Loucy (cell line): Measurements from ENCODE around the gene GPM6B.

Source experiments
- H2AFZ ChIP-seq: fragments of 200-600 bp; sonication (generic); 2 replicates; pipeline ENCODE4 v1.6.0; 2016; ENCODE audit warnings: antibody characterized with exemption, mild to moderate bottlenecking, low read length, moderate library complexity
- H3F3A ChIP-seq: fragments of 200-600 bp; 2 replicates; pipeline ENCODE4 v1.6.0; 2016; ENCODE audit warnings: antibody characterized with exemption, low read depth, mild to moderate bottlenecking
- H3K27me3 ChIP-seq: fragments of 200-600 bp; sonication (generic); 2 replicates; pipeline ENCODE4 v1.6.1; 2014; ENCODE audit warnings: low read length, mild to moderate bottlenecking; ENCODE audit not compliant: insufficient read depth, poor library complexity, severe bottlenecking
- H3K36me3 ChIP-seq: fragments of 200-600 bp; sonication (generic); 2 replicates; pipeline ENCODE4 v1.6.1; 2016; ENCODE audit warnings: low read length; ENCODE audit not compliant: insufficient read depth
- H3K4me1 ChIP-seq: fragments of 200-600 bp; sonication (generic); 2 replicates; pipeline ENCODE4 v1.5.1; 2014; ENCODE audit warnings: low read length, mild to moderate bottlenecking; ENCODE audit not compliant: insufficient read depth, poor library complexity, severe bottlenecking
- H3K4me2 ChIP-seq: fragments of 200-600 bp; sonication (generic); 2 replicates; pipeline ENCODE4 v1.6.0; 2014; ENCODE audit warnings: antibody characterized with exemption, low read length, low read depth, mild to moderate bottlenecking; ENCODE audit not compliant: poor library complexity, severe bottlenecking
- H3K4me3 ChIP-seq: fragments of 200-600 bp; sonication (generic); 2 replicates; pipeline ENCODE4 v1.5.1; 2014; ENCODE audit warnings: low read length, mild to moderate bottlenecking, mixed read lengths; ENCODE audit not compliant: poor library complexity, severe bottlenecking
- H3K79me2 ChIP-seq: fragments of 200-600 bp; sonication (generic); 2 replicates; pipeline ENCODE4 v1.6.1; 2014; ENCODE audit warnings: low read length; ENCODE audit not compliant: insufficient read depth
- H3K9ac ChIP-seq: fragments of 200-600 bp; sonication (generic); 2 replicates; pipeline ENCODE4 v1.6.0; 2014; ENCODE audit warnings: mild to moderate bottlenecking, low read depth, low read length, moderate library complexity; ENCODE audit not compliant: poor library complexity, severe bottlenecking
- H3K9me2 ChIP-seq: fragments of 200-600 bp; sonication (generic); replicated peaks from 2 replicates; pipeline ENCODE4 v1.6.1; 2016; ENCODE audit warnings: low read depth, low read length, mixed read lengths
- H3K9me3 ChIP-seq: fragments of 200-600 bp; sonication (generic); 2 replicates; pipeline ENCODE4 v1.6.1; 2014; ENCODE audit warnings: mild to moderate bottlenecking, antibody characterized with exemption, low read length, low read depth; ENCODE audit not compliant: insufficient read depth
- H4K20me1 ChIP-seq: fragments of 200-600 bp; sonication (generic); 2 replicates; pipeline ENCODE4 v1.6.0; 2014; ENCODE audit warnings: antibody characterized with exemption, low read length, mild to moderate bottlenecking; ENCODE audit not compliant: insufficient read depth, poor library complexity, severe bottlenecking
- CTCF ChIP-seq: fragments of 200-600 bp; sonication (generic); conservative IDR thresholded peaks from 2 replicates; pipeline ENCODE4 v1.5.1; 2014; ENCODE audit warnings: mild to moderate bottlenecking, antibody characterized with exemption, low read length
- EZH2phosphoT487 ChIP-seq: fragments of 200-600 bp; IDR thresholded peaks from 2 replicates; pipeline ENCODE4 v1.6.1; 2018; ENCODE audit warnings: antibody characterized with exemption, mild to moderate bottlenecking, moderate library complexity, borderline replicate concordance

The GPM6B gene

GRCh38 chrX:13775837-13776236 lies 41.1 kb downstream of the GPM6B start:
- TF ChIP-seq EZH2phosphoT487: no peak
- TF ChIP-seq CTCF: no peak
- Histone ChIP-seq H3F3A (no peaks in the 10 kb centered on the region), H3K9ac (no peak overlapping the region), H3K9me3 (no peaks in the 10 kb centered on the region), H3K79me2 (no peaks in the 10 kb centered on the region), H3K27me3 (no peaks in the 10 kb centered on the region), H3K9me2 (no peaks in the 10 kb centered on the region), H3K4me3 (no peak overlapping the region), H3K36me3 (peaks cover 8% of the 10 kb centered on the region; the same call in 1 of the 2 replicates), H4K20me1 (no peaks in the 10 kb centered on the region), H3K4me2 (no peak overlapping the region), H3K4me1 (peaks cover 5% of the 10 kb centered on the region), H2AFZ (no peak overlapping the region)

- Histone ChIP-seq H3K9ac (no peak overlapping the region), H3K4me3 (no peak overlapping the region), H3K4me2 (no peak overlapping the region), H3K36me3 (peaks cover 16% of the 10 kb centered on the region; the same call in 1 of the 2 replicates), H2AFZ (no peak overlapping the region), H3K4me1 (peaks cover 10% of the 10 kb centered on the region), H3K27me3 (no peaks in the 10 kb centered on the region), H3F3A (no peaks in the 10 kb centered on the region), H3K9me2 (no peaks in the 10 kb centered on the region), H3K9me3 (no peaks in the 10 kb centered on the region), H3K79me2 (no peaks in the 10 kb centered on the region), H4K20me1 (no peaks in the 10 kb centered on the region)
- TF ChIP-seq CTCF (no peak), EZH2phosphoT487 (no peak)
These were observed 42.2 kb downstream of the GPM6B start for GRCh38 chrX:13774696-13775095.

GRCh38 chrX:13770013-13770535 lies 46.8 kb downstream of the GPM6B start:
- H3K36me3 ChIP-seq: peaks cover 60% of the 10 kb centered on the region; the same call in 1 of the 2 replicates
- no peak overlapping the region for H3K4me3 ChIP-seq
- H3K4me1 ChIP-seq: peaks cover 8% of the 10 kb centered on the region
- no peaks in the 10 kb centered on the region for H3K9me2 ChIP-seq
- H3F3A ChIP-seq: no peaks in the 10 kb centered on the region
- no peaks in the 10 kb centered on the region for H4K20me1 ChIP-seq
- H3K4me2 ChIP-seq: no peak overlapping the region
- no peaks in the 10 kb centered on the region for H3K79me2 ChIP-seq
- H2AFZ ChIP-seq: no peak overlapping the region
- no peak overlapping the region for H3K9ac ChIP-seq
- no peaks in the 10 kb centered on the region for H3K27me3 ChIP-seq
- TF ChIP-seq CTCF: no peak
- TF ChIP-seq EZH2phosphoT487: no peak
- H3K9me3 ChIP-seq: no peaks in the 10 kb centered on the region
